Endodermal cell (in vitro differentiated cells): ENCODE results near the gene GSK3A. TPM values are rescaled to one million over a fixed set of nuclear protein-coding genes. Genes with fewer than 3 reads are reported as not detected.
A peak's percentile ranks its signal among the peaks of the same experiment; 100 is the strongest.

Experiments
- DNase-seq: peaks from one replicate; pipeline ENCODE4 v3.0.0-alpha.2; 2017
- H3K27ac ChIP-seq: 2 replicates; pipeline ENCODE4 v1.5.1; 2013; ENCODE audit warnings: mild to moderate bottlenecking, low read depth, low read length, moderate library complexity
- H3K27me3 ChIP-seq: 2 replicates; pipeline ENCODE4 v1.6.1; 2013; ENCODE audit warnings: mild to moderate bottlenecking, low read length, moderate library complexity; ENCODE audit not compliant: insufficient read depth, control insufficient read depth, poor library complexity, severe bottlenecking
- H3K36me3 ChIP-seq: 2 replicates; pipeline ENCODE4 v1.7.0; 2013; ENCODE audit warnings: mild to moderate bottlenecking, low read length, moderate library complexity; ENCODE audit not compliant: control insufficient read depth, insufficient read depth
- H3K4me1 ChIP-seq: one replicate; pipeline ENCODE4 v1.7.0; 2013; ENCODE audit warnings: low read length; ENCODE audit not compliant: control insufficient read depth, insufficient read depth
- H3K4me3 ChIP-seq: 2 replicates; pipeline ENCODE4 v1.5.1; 2013; ENCODE audit warnings: mild to moderate bottlenecking, low read length, moderate library complexity
- H3K9ac ChIP-seq: 2 replicates; pipeline ENCODE4 v1.6.1; 2013; ENCODE audit warnings: mild to moderate bottlenecking, low read length, moderate library complexity; ENCODE audit not compliant: poor library complexity, severe bottlenecking; ENCODE audit errors: extremely low read depth
- H3K9me3 ChIP-seq: 2 replicates; pipeline ENCODE4 v1.6.1; 2013; ENCODE audit warnings: mild to moderate bottlenecking, low read length, moderate library complexity; ENCODE audit not compliant: control insufficient read depth
- H3K27ac Mint-ChIP-seq: 2 replicates; pipeline ENCODE4 v1.8.0; 2020; ENCODE audit warnings: mixed read lengths
- H3K27me3 Mint-ChIP-seq: 2 replicates; pipeline ENCODE4 v1.8.0; 2021; ENCODE audit warnings: mild to moderate bottlenecking, mixed read lengths; ENCODE audit not compliant: insufficient read depth
- H3K36me3 Mint-ChIP-seq: 2 replicates; pipeline ENCODE4 v1.8.0; 2020; ENCODE audit warnings: low read depth, mixed read lengths
- H3K4me1 Mint-ChIP-seq: 2 replicates; pipeline ENCODE4 v1.8.0; 2020; ENCODE audit warnings: mixed read lengths
- H3K4me3 Mint-ChIP-seq: 2 replicates; pipeline ENCODE4 v1.8.0; 2020; ENCODE audit warnings: mild to moderate bottlenecking, moderate library complexity, mixed read lengths
- H3K9me3 Mint-ChIP-seq: 2 replicates; pipeline ENCODE4 v1.8.0; 2020; ENCODE audit warnings: mild to moderate bottlenecking, mixed read lengths
- WGBS, 2 experiments: methylation state at CpG; one replicate each; pipeline versions ENCODE4 v1.1.5 to v1.1.7; 2013; ENCODE audit warnings: missing lambda C conversion rate in 2 of 2, mixed read lengths in 1 of 2; ENCODE audit not compliant: insufficient coverage in 1 of 2, insufficient read length in 1 of 2; 5-methylcytosine and 5-hydroxymethylcytosine counted together
- total RNA-seq, 2 donors: library from RNA; stranded (reverse); fragmentation: NEBNext Ultra II Directional in 1 of 2; extraction: Animal tissue kit (Norgen Biotek cat#: 25700) in 1 of 2; gene quantifications; 2 replicates in 1 of 2; 3 replicates in 1 of 2; pipeline ENCODE4 v1.2.1, GENCODE V29; 2021
- TF ChIP-seq, protein P1 (sequence below): fragments of 200-600 bp; sonication (generic); conservative IDR thresholded peaks from 2 replicates; pipeline ENCODE4 v1.5.0; 2021; ENCODE audit warnings: antibody characterized with exemption, mild to moderate bottlenecking

GSK3A gene
- total RNA-seq, 2 donors from 2014 or later, result 52.6 to 55.1 TPM

DNA sequence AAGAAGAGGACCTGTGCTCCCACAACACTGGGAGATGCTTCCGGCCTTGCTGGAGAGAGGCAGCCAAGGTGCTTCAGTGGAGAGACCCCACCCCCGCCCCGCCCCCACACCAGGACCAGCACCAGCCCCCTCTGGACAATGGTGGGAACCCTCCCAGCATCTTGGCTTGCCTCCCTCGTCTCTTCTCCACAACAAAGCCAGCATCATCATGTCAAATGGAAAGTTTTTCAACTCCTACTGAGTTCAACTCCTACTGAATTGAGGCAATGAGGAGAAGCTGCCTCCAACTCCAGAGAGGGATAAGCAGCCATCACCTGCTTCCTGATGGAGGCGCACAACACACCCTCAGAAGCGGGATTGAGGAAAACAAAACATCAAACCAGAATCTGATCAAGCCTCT is 37.7 kb downstream of the GSK3A start:
- Mint-ChIP-seq H3K4me1 (peaks cover 1% of the 10 kb centered on the region), H3K36me3 (peaks cover 82% of the 10 kb centered on the region), H3K9me3 (no peaks in the 10 kb centered on the region), H3K27me3 (no peaks in the 10 kb centered on the region), H3K27ac (peak overlapping the region; percentile 28), H3K4me3 (no peak overlapping the region)
- H3K9me3 ChIP-seq, result no peaks in the 10 kb centered on the region
- H3K27me3 ChIP-seq, result no peaks in the 10 kb centered on the region
- H3K9ac ChIP-seq, result no peak overlapping the region
- no peak overlapping the region for H3K27ac ChIP-seq
- no peak overlapping the region for H3K4me3 ChIP-seq
- DNase-seq, result no peak
- no peaks in the 10 kb centered on the region for H3K4me1 ChIP-seq
- peaks cover 63% of the 10 kb centered on the region for H3K36me3 ChIP-seq
- TF ChIP-seq, protein P1, sequence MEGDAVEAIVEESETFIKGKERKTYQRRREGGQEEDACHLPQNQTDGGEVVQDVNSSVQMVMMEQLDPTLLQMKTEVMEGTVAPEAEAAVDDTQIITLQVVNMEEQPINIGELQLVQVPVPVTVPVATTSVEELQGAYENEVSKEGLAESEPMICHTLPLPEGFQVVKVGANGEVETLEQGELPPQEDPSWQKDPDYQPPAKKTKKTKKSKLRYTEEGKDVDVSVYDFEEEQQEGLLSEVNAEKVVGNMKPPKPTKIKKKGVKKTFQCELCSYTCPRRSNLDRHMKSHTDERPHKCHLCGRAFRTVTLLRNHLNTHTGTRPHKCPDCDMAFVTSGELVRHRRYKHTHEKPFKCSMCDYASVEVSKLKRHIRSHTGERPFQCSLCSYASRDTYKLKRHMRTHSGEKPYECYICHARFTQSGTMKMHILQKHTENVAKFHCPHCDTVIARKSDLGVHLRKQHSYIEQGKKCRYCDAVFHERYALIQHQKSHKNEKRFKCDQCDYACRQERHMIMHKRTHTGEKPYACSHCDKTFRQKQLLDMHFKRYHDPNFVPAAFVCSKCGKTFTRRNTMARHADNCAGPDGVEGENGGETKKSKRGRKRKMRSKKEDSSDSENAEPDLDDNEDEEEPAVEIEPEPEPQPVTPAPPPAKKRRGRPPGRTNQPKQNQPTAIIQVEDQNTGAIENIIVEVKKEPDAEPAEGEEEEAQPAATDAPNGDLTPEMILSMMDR, result no peak
- 80 to 90% methylated on average over 1 to 4 of the region's 6 CpGs for WGBS, 2 experiments

GRCh38 chr19:42203700-42204099 is 38.7 kb downstream of the GSK3A start:
- TF ChIP-seq, protein P1, result no peak
- H3K9ac ChIP-seq, result no peak overlapping the region
- 100% methylated on average over 2 of the region's 2 CpGs; no CpG with 5 or more reads in 1 of the 2 experiments for WGBS, 2 experiments
- Mint-ChIP-seq H3K27ac (no peak overlapping the region), H3K9me3 (no peaks in the 10 kb centered on the region), H3K27me3 (no peaks in the 10 kb centered on the region), H3K4me3 (no peak overlapping the region), H3K36me3 (peaks cover 82% of the 10 kb centered on the region), H3K4me1 (peaks cover 1% of the 10 kb centered on the region)
- H3K27ac ChIP-seq, result no peak overlapping the region
- no peak overlapping the region for H3K4me3 ChIP-seq
- no peaks in the 10 kb centered on the region for H3K4me1 ChIP-seq
- DNase-seq, result no peak
- no peaks in the 10 kb centered on the region for H3K9me3 ChIP-seq
- no peaks in the 10 kb centered on the region for H3K27me3 ChIP-seq
- H3K36me3 ChIP-seq, result peaks cover 61% of the 10 kb centered on the region

GRCh38 chr19:42202290-42202880 is 40.0 kb downstream of the GSK3A start:
- Histone ChIP-seq H3K9ac (no peak overlapping the region), H3K9me3 (no peaks in the 10 kb centered on the region), H3K4me1 (no peaks in the 10 kb centered on the region), H3K27ac (no peak overlapping the region), H3K4me3 (no peak overlapping the region), H3K36me3 (peaks cover 51% of the 10 kb centered on the region), H3K27me3 (no peaks in the 10 kb centered on the region)
- TF ChIP-seq, protein P1, result no peak
- no peaks in the 10 kb centered on the region for H3K27me3 Mint-ChIP-seq
- WGBS, 2 experiments, result 85 to 96% methylated on average over 4 to 5 of the region's 5 CpGs
- peak overlapping the region; percentile 48 for H3K27ac Mint-ChIP-seq
- H3K36me3 Mint-ChIP-seq, result peaks cover 79% of the 10 kb centered on the region
- no peaks in the 10 kb centered on the region for H3K9me3 Mint-ChIP-seq
- H3K4me1 Mint-ChIP-seq, result peaks cover 1% of the 10 kb centered on the region
- no peak overlapping the region for H3K4me3 Mint-ChIP-seq
- DNase-seq, result no peak
